ENCODE measurements around the gene TAS2R14. TPM values are rescaled to one million over a fixed set of nuclear protein-coding genes. Genes with fewer than 3 reads are reported as not detected.

Gene TAS2R14, protein sequence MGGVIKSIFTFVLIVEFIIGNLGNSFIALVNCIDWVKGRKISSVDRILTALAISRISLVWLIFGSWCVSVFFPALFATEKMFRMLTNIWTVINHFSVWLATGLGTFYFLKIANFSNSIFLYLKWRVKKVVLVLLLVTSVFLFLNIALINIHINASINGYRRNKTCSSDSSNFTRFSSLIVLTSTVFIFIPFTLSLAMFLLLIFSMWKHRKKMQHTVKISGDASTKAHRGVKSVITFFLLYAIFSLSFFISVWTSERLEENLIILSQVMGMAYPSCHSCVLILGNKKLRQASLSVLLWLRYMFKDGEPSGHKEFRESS
- 2.4 to 4.0 TPM (median 2.6 TPM) in 3 replicates for total RNA-seq
- long read RNA-seq, partial matches to known transcripts: 0 of 8 reads
- long read RNA-seq, other reads (novel, unspliced or antisense): 4 of 8 reads

- Mint-ChIP-seq H3K4me1 (ENCODE audit: low read depth) (no peaks in the 10 kb centered on the region), H3K27me3 (ENCODE audit: low read depth) (no peaks in the 10 kb centered on the region), H3K9me3 (ENCODE audit: low read depth) (peaks cover 12% of the 10 kb centered on the region), H3K27ac (ENCODE audit: unreplicated experiment) (no peak within 1 kb of the TSS), H3K36me3 (ENCODE audit: low read depth) (no peaks in the 10 kb centered on the region), H3K4me3 (ENCODE audit: unreplicated experiment) (no peak within 1 kb of the TSS)
- TF ChIP-seq, protein P1, sequence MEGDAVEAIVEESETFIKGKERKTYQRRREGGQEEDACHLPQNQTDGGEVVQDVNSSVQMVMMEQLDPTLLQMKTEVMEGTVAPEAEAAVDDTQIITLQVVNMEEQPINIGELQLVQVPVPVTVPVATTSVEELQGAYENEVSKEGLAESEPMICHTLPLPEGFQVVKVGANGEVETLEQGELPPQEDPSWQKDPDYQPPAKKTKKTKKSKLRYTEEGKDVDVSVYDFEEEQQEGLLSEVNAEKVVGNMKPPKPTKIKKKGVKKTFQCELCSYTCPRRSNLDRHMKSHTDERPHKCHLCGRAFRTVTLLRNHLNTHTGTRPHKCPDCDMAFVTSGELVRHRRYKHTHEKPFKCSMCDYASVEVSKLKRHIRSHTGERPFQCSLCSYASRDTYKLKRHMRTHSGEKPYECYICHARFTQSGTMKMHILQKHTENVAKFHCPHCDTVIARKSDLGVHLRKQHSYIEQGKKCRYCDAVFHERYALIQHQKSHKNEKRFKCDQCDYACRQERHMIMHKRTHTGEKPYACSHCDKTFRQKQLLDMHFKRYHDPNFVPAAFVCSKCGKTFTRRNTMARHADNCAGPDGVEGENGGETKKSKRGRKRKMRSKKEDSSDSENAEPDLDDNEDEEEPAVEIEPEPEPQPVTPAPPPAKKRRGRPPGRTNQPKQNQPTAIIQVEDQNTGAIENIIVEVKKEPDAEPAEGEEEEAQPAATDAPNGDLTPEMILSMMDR (IDR thresholded peaks at IDR 0.05): no peak
- no peak for DNase-seq (ENCODE audit: low spot score)
These were observed at the start of gene TAS2R14 for GRCh38 chr12:10939163-10939562. TSS of gene TAS2R14 (minus strand) at chr12:10939263. CDS start at chr12:10939207, 56 bp downstream.

GRCh38 chr12:10986812-10987211, 47.7 kb upstream of the TAS2R14 start, which contains the start of gene TAS2R50:
TSS of gene TAS2R50 (minus strand) at chr12:10986912. CDS start at chr12:10986860, 52 bp downstream.
- H3K36me3 Mint-ChIP-seq (ENCODE audit: low read depth): peaks cover 15% of the 10 kb centered on the region
- H3K9me3 Mint-ChIP-seq (ENCODE audit: low read depth): peaks cover 13% of the 10 kb centered on the region
- TF ChIP-seq, protein P1 (IDR thresholded peaks at IDR 0.05): no peak
- H3K4me1 Mint-ChIP-seq (ENCODE audit: low read depth): no peaks in the 10 kb centered on the region
- H3K27me3 Mint-ChIP-seq (ENCODE audit: low read depth): no peaks in the 10 kb centered on the region
- H3K27ac Mint-ChIP-seq (ENCODE audit: unreplicated experiment): no peak within 1 kb of the TSS
- no peak within 1 kb of the TSS for H3K4me3 Mint-ChIP-seq (ENCODE audit: unreplicated experiment)
- no peak for DNase-seq (ENCODE audit: low spot score)

DNA sequence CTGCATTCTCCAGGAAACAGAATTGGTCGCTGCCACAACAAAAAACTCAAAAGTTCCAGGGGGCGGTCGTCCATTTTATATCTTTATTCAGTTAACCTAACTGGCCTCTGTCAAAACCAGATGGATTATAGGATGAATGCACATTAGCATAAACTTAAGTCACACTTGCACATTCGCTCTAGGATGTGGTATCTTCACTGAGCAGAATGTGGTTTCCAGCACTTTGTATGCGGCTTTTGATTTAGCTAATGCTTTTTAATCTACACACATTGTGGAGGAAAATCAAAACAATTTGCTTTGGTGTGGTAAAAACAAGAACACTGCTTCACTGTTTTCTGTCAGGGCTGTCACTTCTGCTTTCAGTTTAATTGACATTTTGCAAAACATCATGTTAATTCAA, 43.2 kb upstream of the TAS2R14 start:
- Mint-ChIP-seq H3K36me3 (ENCODE audit: low read depth) (peaks cover 2% of the 10 kb centered on the region), H3K9me3 (ENCODE audit: low read depth) (peaks cover 8% of the 10 kb centered on the region), H3K27me3 (ENCODE audit: low read depth) (no peaks in the 10 kb centered on the region), H3K4me1 (ENCODE audit: low read depth) (no peaks in the 10 kb centered on the region), H3K4me3 (ENCODE audit: unreplicated experiment) (no peak overlapping the region), H3K27ac (ENCODE audit: unreplicated experiment) (no peak overlapping the region)
- TF ChIP-seq, protein P1 (IDR thresholded peaks at IDR 0.05): no peak
- DNase-seq (ENCODE audit: low spot score): no peak

DNA sequence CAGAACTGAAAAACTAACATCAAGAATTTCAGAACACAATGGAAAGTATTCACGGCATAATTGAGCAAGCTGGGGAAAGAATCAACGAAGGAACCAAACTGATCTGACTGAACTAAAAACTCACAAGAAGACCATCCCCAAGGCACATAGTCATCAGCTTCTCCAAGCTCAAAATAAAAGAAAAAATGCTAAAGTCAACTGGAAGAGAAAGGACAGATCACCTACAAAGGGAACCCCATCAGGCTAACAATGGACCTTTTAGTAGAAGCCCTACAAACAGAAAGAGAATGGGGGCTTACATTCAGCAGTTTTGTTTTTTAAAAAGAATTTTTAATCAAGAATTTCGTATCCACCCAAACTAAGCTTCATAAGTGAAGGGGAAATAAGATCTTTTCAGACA, 35.9 kb upstream of the TAS2R14 start:
- Mint-ChIP-seq H3K36me3 (ENCODE audit: low read depth) (no peaks in the 10 kb centered on the region), H3K9me3 (ENCODE audit: low read depth) (peaks cover 17% of the 10 kb centered on the region), H3K27ac (ENCODE audit: unreplicated experiment) (no peak overlapping the region), H3K27me3 (ENCODE audit: low read depth) (no peaks in the 10 kb centered on the region), H3K4me1 (ENCODE audit: low read depth) (no peaks in the 10 kb centered on the region), H3K4me3 (ENCODE audit: unreplicated experiment) (no peak overlapping the region)
- TF ChIP-seq, protein P1 (IDR thresholded peaks at IDR 0.05): no peak
- DNase-seq (ENCODE audit: low spot score): no peak

DNA sequence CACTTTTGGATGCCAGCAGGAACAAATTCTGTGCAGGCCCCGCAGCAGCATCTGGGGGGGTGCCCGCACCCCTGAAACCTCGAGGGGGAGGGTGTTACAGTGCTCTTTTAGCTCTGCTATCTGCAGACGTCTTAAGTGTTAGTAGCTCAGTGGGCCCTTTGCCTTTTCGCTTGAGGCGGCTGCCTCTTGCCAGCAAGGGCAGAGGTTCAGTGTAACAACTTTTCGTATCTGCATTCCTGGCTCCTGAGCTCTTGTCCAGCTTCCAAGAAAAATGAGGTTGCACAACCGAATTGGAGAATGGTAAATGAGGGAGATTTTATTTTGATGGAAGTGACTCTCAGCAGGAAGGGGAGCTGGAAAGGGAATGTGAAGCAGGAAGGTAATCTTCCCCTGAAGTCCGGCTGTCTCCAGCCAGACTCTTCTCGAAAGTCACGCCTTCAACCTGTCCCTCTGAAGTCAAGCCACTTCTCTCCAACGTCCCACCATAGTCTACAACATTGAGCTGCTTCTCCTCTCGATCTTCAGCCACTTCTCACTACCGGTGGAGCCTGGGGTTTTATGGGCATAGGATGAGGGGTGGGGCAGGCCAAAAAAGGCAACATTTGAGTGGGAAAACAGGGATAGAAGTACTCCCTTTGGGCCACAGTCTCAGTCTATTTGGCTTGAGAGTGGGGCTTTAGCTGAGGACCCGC, 29.8 kb upstream of the TAS2R14 start:
- H3K27ac Mint-ChIP-seq (ENCODE audit: unreplicated experiment): peak overlapping the region; percentile 1
- no peaks in the 10 kb centered on the region for H3K36me3 Mint-ChIP-seq (ENCODE audit: low read depth)
- no peak for DNase-seq (ENCODE audit: low spot score)
- H3K9me3 Mint-ChIP-seq (ENCODE audit: low read depth): no peaks in the 10 kb centered on the region
- no peak overlapping the region for H3K4me3 Mint-ChIP-seq (ENCODE audit: unreplicated experiment)
- no peaks in the 10 kb centered on the region for H3K27me3 Mint-ChIP-seq (ENCODE audit: low read depth)
- H3K4me1 Mint-ChIP-seq (ENCODE audit: low read depth): peaks cover 13% of the 10 kb centered on the region
- TF ChIP-seq, protein P1 (IDR thresholded peaks at IDR 0.05): no peak

All from chondrocyte (in vitro differentiated cells).